ENCODE results near the gene KLK5. TPM values are rescaled to one million over a fixed set of nuclear protein-coding genes. Genes with fewer than 3 reads are reported as not detected.

KLK5 gene
- total RNA-seq, 1 experiment from 2014 or later = not detected

DNA sequence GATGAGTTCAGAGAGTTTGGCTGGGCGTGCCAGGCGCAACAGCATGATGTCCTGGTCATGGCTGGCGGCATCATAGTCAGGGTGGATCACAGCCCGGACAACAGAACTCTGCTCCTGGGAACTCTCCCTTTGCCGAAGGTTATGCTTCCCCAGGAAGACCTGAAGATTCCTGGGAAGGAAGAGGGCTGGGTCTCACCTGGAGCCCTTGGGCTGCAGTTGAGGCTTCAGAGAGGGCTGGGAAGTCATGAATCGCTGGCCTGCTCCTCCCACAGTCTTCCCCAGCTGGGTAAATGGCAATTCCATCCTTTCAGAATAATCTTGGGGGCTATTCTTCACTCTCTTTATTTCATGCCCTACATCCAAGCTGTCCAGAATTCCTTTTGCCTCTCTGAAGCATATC, 10.5 kb upstream of the KLK5 start:
- H3K27me3 ChIP-seq (replicated peaks; ENCODE audit: control insufficient read depth, insufficient read depth, low read length) = no peaks in the 10 kb centered on the region
- no peaks in the 10 kb centered on the region for H3K9me3 ChIP-seq
- Mint-ChIP-seq H3K9me3 (ENCODE audit: unreplicated experiment) (peaks cover 34% of the 10 kb centered on the region), H3K4me1 (ENCODE audit: low read depth, unreplicated experiment) (peaks cover 6% of the 10 kb centered on the region), H3K4me3 (ENCODE audit: unreplicated experiment) (no peak overlapping the region), H3K27ac (ENCODE audit: unreplicated experiment) (no peak overlapping the region), H3K36me3 (ENCODE audit: insufficient read depth, unreplicated experiment) (no peaks in the 10 kb centered on the region), H3K27me3 (ENCODE audit: insufficient read depth, unreplicated experiment) (peaks cover 12% of the 10 kb centered on the region)
- ChIA-PET POLR2A (no interaction called here), CTCF (no interaction called here)
- no peak overlapping the region for H3K4me3 ChIP-seq (ENCODE audit: low read depth, low read length)
- DNase-seq = no peak
- TF ChIP-seq CTCF (IDR thresholded peaks at IDR 0.05; ENCODE audit: insufficient read depth in 1 of 2, low read depth in 1 of 2, low read length in 1 of 2, severe bottlenecking in 1 of 2, unreplicated experiment in 1 of 2) = no peak
- H3K36me3 ChIP-seq (ENCODE audit: control insufficient read depth, insufficient read depth, low read length) = no peaks in the 10 kb centered on the region
- no TSS peak for BruUV-seq (replicated peaks)
- intact Hi-C loops (cut with micrococcal nuclease; ENCODE audit: unreplicated experiment) = no loop called here
- peaks cover under 1% of the 10 kb centered on the region; the same call in 1 of the 2 replicates for H3K4me1 ChIP-seq

GRCh38 chr19:50962245-50962644, 9.4 kb upstream of the KLK5 start:
- Mint-ChIP-seq H3K36me3 (ENCODE audit: insufficient read depth, unreplicated experiment) (no peaks in the 10 kb centered on the region), H3K4me3 (ENCODE audit: unreplicated experiment) (no peak overlapping the region)
- no peak for TF ChIP-seq CTCF (IDR thresholded peaks at IDR 0.05; ENCODE audit: insufficient read depth in 1 of 2, low read depth in 1 of 2, low read length in 1 of 2, severe bottlenecking in 1 of 2, unreplicated experiment in 1 of 2)

GRCh38 chr19:50959731-50960500, 7.1 kb upstream of the KLK5 start:
- ChIA-PET CTCF (no interaction called here), POLR2A (no interaction called here)
- Mint-ChIP-seq H3K9me3 (ENCODE audit: unreplicated experiment) (peaks cover 34% of the 10 kb centered on the region), H3K4me1 (ENCODE audit: low read depth, unreplicated experiment) (peaks cover 6% of the 10 kb centered on the region), H3K27ac (ENCODE audit: unreplicated experiment) (no peak overlapping the region), H3K4me3 (ENCODE audit: unreplicated experiment) (no peak overlapping the region), H3K36me3 (ENCODE audit: insufficient read depth, unreplicated experiment) (no peaks in the 10 kb centered on the region), H3K27me3 (ENCODE audit: insufficient read depth, unreplicated experiment) (peaks cover 15% of the 10 kb centered on the region)
- no peaks in the 10 kb centered on the region for H3K27me3 ChIP-seq (replicated peaks; ENCODE audit: control insufficient read depth, insufficient read depth, low read length)
- no peaks in the 10 kb centered on the region for H3K9me3 ChIP-seq
- no TSS peak for BruUV-seq (replicated peaks)
- no peaks in the 10 kb centered on the region for H3K4me1 ChIP-seq
- intact Hi-C loops (cut with micrococcal nuclease; ENCODE audit: unreplicated experiment) = no loop called here
- H3K36me3 ChIP-seq (ENCODE audit: control insufficient read depth, insufficient read depth, low read length) = no peaks in the 10 kb centered on the region
- DNase-seq = no peak
- no peak for TF ChIP-seq CTCF (IDR thresholded peaks at IDR 0.05; ENCODE audit: insufficient read depth in 1 of 2, low read depth in 1 of 2, low read length in 1 of 2, severe bottlenecking in 1 of 2, unreplicated experiment in 1 of 2)
- no peak overlapping the region for H3K4me3 ChIP-seq (ENCODE audit: low read depth, low read length)

More at GRCh38 chr19:50962245-50962644, 9.4 kb upstream of the KLK5 start:
- CTCF ChIA-PET = no interaction called here
- peaks cover 6% of the 10 kb centered on the region for H3K4me1 Mint-ChIP-seq (ENCODE audit: low read depth, unreplicated experiment)
- peaks cover 12% of the 10 kb centered on the region for H3K27me3 Mint-ChIP-seq (ENCODE audit: insufficient read depth, unreplicated experiment)
- H3K4me1 ChIP-seq = no peaks in the 10 kb centered on the region
- no peaks in the 10 kb centered on the region for H3K27me3 ChIP-seq (replicated peaks; ENCODE audit: control insufficient read depth, insufficient read depth, low read length)
- H3K27ac Mint-ChIP-seq (ENCODE audit: unreplicated experiment) = no peak overlapping the region
- H3K9me3 ChIP-seq = no peaks in the 10 kb centered on the region
- H3K4me3 ChIP-seq (ENCODE audit: low read depth, low read length) = no peak overlapping the region
- no peak for DNase-seq
- POLR2A ChIA-PET = no interaction called here
- peaks cover 34% of the 10 kb centered on the region for H3K9me3 Mint-ChIP-seq (ENCODE audit: unreplicated experiment)
- no TSS peak for BruUV-seq (replicated peaks)
- intact Hi-C loops (cut with micrococcal nuclease; ENCODE audit: unreplicated experiment) = no loop called here
- H3K36me3 ChIP-seq (ENCODE audit: control insufficient read depth, insufficient read depth, low read length) = no peaks in the 10 kb centered on the region
